GM18511 (cell line): ENCODE measurements around the gene PTK6.
A peak's percentile ranks its signal among the peaks of the same experiment; 100 is the strongest.

Experiments
- ATAC-seq: cut with Tn5 transposase; IDR thresholded peaks from one replicate; pipeline ENCODE4 v1.9.1; 2021; ENCODE audit warnings: mild to moderate bottlenecking, moderate library complexity; ENCODE audit not compliant: unreplicated experiment

The PTK6 gene

GRCh38 chr20:63570281-63571086 is 33.3 kb upstream of the PTK6 start:
- ATAC-seq = no peak

- ATAC-seq = no peak
Observed at GRCh38 chr20:63568986-63569949, 32.1 kb upstream of the PTK6 start.

DNA sequence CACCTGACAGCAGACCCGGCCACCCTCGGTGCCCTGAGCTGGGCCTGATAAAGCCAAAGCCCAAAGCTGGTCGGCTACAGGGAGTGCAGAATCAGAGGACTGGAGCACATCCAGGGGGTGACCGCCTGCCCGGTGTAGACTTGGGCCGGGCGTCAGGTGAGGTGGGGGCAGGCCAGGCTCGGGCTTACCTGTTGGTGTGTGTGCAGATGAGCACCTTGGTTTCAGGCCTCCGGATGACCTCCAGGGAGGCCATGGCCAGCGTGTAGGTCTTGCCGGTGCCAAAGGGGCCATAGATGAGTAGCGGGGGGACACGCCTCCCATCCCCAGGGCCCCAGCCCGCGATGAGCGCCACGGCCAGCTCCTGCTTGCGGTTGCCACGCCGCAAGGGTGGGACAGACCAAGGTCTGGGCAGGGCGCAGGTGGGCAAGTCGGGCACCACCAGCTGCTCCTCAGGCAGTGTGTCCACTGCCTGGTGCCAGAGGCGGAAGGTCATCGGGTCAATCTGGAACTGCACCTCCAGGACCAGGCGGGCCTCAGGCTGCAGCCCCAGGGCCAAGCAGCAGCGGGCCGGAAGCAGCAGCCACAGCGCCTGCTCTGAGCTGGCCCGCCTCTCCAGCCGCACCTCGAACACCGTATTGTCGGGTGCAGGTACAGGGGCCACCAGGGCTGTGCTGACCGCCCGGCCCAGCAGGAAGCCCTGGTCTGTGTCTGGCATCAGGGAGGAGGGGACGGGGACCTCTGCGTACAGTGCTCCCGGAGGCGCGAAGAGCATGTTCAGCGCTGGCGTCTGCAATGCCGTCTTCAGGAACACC is 31.2 kb upstream of the PTK6 start:
- peak; percentile 36 for ATAC-seq

GRCh38 chr20:63567386-63568169 is 30.4 kb upstream of the PTK6 start:
- ATAC-seq = peak; percentile 81

DNA sequence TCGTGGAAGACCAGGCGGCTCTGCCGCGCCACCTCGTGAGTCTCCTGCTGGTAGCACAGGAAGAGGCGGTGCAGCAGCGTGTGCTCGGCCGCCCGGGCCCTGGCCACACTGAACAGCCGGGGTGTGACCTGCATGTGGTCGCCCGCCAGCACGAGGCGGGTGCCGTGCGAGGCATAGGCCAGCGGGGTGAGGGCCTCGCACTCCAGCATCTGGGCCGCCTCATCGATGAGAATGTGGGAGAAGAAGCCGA is 29.9 kb upstream of the PTK6 start:
- ATAC-seq = no peak

- no peak for ATAC-seq
Observed at GRCh38 chr20:63566395-63567135, 29.4 kb upstream of the PTK6 start.

DNA sequence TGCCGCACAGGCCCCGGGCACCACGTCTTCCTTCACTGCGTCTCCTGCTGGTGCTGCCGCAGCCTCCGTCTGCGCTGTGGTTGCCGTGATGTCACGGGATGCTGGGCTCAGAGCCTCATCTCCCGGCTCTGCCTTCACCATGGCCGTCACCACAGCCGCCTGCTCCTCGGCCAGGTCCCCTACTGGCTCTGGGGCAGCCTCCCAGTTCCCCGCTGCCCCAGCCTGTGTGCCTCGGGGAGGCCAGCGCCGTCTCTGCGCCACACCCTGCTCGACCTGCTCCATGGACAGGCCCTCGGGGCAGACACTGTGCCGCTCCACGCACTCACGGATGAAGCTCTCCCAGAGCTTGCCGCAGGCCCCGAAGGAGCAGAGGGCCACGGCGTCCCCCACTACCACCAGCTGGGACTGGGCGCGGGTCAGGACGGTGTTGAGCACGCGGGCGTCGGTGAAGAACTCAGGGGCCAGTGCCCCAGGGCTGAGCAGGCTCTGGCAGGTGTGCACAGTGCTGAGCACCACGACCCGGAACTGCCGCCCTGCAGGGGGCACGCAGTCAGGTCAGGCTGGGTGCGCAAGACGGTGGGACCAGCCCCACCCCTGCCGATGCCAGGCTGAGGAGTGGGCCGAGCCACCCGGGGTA is 28.6 kb upstream of the PTK6 start:
- ATAC-seq = no peak

DNA sequence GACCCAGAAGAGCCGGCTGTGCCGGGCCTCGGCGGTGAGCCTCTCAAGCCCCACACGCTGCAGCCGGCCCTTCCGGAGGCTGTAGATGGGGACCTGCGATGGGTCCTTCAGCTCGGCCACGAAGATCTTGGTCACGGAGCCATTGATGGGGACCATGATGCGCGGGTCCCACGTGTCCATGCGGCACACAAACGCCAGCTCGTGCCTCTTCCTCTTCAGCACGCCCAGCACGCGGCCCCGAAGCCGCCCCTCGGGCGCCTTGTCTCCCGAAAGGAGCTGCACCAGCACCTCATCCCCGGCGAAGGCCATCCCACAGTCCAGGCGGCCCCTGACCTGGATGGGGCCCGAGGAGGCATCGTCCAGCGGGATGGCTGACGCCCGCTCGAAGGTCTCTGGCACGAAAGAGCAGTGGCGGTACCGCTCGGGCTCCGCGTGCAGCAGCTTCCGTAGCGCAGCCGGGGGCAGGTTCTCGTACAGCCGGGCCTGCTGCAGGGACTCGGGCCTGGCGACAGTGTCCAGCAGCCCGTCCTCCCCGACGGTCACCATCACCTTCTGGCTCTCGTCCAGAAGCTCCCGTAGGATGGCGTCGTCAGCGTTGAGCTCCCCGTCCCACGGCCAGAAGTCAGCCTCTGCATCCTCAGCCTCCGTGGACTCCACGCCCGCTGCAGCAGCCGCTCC is 28.0 kb upstream of the PTK6 start:
- ATAC-seq = no peak

DNA sequence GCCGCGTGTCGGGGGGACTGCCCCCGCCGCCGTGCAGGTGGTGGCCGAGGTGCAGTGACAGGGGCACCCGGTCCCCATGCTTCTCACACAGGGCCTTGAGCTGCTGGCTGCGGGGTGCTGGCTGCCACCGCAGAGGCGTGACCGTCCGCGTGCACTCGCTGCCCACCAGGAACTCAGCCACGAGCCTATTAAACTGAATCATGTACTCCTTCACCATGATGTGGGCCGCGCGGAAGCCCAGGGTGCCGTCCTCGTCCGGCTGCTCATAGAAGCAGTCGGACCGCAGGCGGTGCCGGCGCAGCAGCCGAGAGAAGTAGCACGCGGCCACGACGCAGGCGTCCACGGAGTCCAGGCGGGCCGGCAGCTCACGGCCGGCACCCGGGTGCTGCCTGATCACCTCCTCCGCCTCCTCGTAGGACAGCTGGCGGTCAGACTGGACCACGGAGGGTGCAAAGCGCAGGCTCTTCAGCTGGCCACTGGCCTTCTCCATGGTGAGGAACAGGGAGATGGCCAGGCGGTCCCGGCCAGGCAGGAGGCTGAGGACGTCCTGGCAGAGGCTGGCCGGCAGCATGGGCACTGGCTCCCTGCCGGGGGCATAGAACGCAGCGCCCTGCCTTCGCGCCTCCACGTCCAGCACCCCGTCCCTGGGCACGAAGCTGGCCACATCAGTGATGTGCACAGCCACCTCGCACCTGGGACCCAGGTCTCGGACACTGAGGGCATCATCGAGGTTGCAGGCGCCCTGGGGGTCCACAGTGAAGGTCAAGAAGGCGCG is 27.0 kb upstream of the PTK6 start:
- no peak for ATAC-seq

- no peak for ATAC-seq
Observed at GRCh38 chr20:63563225-63563935, 26.2 kb upstream of the PTK6 start.

DNA sequence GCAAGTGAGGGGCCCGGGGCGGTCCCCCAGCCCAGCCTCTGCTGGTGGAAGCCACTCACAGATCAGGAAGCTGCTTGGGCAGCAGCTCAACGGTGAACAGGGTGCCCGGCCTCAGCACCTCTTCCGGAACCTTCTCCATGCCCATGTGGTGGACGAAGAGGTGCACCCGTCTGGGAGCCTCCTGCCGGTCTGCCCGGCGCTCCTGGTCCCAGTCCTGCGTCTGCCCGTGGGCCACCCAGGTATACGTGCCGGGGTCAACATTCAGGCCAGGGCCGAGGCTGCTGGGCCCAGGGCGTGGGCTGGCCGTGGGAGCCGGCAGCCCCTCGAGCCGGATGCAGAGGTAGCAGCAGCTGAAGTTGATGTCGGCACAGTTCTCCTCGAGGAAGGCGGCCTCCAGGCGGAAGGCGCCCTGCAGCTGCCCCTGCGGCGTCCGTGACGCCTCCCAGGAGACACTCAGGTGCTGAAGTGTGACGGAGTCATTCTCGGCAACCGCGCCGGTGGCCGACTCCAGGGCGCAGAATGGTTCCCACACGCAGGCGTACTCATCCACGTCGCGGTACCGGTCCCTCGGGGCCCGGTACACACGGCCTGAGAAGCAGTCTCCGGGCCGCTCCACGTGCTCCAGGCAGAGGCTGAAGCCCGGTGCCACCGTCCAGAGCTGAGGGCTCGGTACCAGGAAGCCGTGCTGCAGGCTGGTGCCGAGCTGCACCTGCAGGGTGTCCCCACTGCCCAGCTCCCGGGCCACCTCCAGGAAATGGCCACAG is 25.5 kb upstream of the PTK6 start:
- ATAC-seq = no peak

DNA sequence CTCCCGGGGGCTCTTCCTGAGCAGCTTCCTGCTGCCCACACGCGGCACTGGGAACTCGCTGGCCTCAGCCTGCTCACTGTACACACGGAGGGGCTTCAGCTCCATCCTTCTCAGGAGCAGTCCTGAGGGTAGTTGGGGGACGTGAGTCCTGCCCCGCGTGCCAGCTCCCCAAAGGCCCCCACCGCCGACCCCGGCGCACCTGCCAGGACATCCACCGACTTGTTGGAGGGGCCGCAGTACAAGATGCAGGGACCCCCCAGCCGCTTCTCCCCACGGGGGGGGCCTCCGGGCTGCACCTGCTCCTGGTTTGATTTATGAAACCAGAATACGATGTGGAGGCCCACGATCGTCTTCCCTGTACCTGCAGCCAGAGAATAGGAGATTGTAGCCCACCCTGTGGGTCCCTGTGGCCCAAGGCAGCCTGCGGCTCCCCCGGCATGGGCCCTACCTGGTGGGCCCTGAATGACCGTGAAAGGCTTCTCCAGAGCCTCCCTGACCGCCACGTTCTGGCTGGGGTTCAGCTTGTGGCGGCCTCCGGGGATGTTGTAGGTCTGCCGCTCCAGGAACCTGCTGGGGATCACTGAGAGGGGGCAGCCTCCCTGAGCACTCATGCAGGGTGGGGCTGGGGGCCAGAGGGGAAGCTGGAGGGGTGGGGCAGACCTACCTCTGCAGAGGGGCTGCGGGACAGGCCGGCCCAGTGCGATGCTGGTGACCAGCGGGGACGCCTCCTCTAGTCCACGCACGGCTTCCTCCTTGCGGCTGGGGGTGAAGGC is 24.6 kb upstream of the PTK6 start:
- ATAC-seq = no peak

DNA sequence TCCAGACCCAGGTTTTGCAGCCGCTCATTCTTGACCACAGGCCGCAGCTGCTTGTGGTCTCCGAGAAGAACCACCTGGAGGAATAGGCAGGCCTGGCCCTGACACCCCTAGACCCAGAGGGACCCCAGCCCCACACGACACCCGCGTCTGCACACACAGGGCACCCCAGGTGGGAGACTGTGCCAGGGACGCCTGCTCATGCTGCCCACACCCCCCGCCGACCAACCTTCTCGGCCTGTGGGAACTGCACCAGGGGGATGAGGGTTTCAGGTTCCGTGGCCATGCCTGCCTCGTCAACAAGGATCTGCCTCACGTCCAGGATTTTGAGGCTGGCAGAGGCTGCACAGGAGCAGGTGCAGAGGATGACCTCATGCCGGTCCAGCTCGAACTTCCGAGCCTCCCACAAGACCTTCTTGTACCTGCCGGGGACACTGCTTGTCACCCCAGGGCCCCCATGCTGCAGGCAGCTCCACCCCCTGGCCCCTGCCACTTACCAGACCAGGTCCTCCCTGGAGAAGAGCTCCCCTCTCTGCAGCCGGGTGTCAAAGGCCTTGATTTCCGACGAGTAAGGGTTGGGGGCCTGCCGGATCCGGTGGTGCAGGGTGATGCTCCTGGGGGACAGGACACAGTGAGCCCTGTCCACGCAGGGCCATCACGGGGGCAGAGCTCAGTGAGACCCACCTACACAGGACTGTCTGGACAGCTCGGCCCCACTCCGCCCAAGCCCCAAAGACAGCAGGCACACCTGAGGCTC is 23.9 kb upstream of the PTK6 start:
- no peak for ATAC-seq

GRCh38 chr20:63560333-63560805 is 23.2 kb upstream of the PTK6 start:
- no peak for ATAC-seq
